Neural progenitor cell (in vitro differentiated cells): ENCODE data around the gene RYR1. TPM values are rescaled to one million over a fixed set of nuclear protein-coding genes. Genes with fewer than 3 reads are reported as not detected.
A peak's percentile ranks its signal among the peaks of the same experiment; 100 is the strongest.

Experiments
- DNase-seq: peaks from one replicate; pipeline ENCODE4 v3.0.0-alpha.2; 2016; ENCODE audit warnings: low spot score
- H2AFZ ChIP-seq: fragments of 200-600 bp; sonication (generic); replicated peaks from 2 replicates; pipeline ENCODE4 v1.6.1; 2016; ENCODE audit warnings: antibody characterized with exemption
- H3F3A ChIP-seq: fragments of 200-600 bp; sonication (generic); 2 replicates; pipeline ENCODE4 v1.6.1; 2016; ENCODE audit warnings: antibody characterized with exemption, low read depth
- H3K27ac ChIP-seq: fragments of 200-600 bp; sonication (generic); 2 replicates; pipeline ENCODE4 v1.5.1; 2016; ENCODE audit warnings: mild to moderate bottlenecking
- H3K27me3 ChIP-seq: fragments of 200-600 bp; sonication (generic); 2 replicates; pipeline ENCODE4 v1.6.1; 2016; ENCODE audit warnings: mild to moderate bottlenecking, moderate library complexity
- H3K36me3 ChIP-seq: fragments of 200-600 bp; sonication (generic); 2 replicates; pipeline ENCODE4 v1.5.1; 2016
- H3K4me1 ChIP-seq: fragments of 200-600 bp; sonication (generic); 2 replicates; pipeline ENCODE4 v1.6.1; 2016; ENCODE audit warnings: mixed run types
- H3K4me2 ChIP-seq: fragments of 200-600 bp; sonication (generic); 2 replicates; pipeline ENCODE4 v1.6.1; 2016
- H3K4me3 ChIP-seq: fragments of 200-600 bp; sonication (generic); 2 replicates; pipeline ENCODE4 v1.5.1; 2016
- H3K79me2 ChIP-seq: fragments of 200-600 bp; sonication (generic); 2 replicates; pipeline ENCODE4 v1.6.1; 2016; ENCODE audit warnings: low read depth
- H3K9ac ChIP-seq: fragments of 200-600 bp; sonication (generic); 2 replicates; pipeline ENCODE4 v1.6.1; 2016
- H3K9me3 ChIP-seq: fragments of 200-600 bp; sonication (generic); 2 replicates; pipeline ENCODE4 v1.5.1; 2016; ENCODE audit warnings: low read depth
- H4K20me1 ChIP-seq: fragments of 200-600 bp; sonication (generic); 2 replicates; pipeline ENCODE4 v1.6.1; 2016; ENCODE audit warnings: low read depth
- H3K27ac Mint-ChIP-seq: 3 replicates; pipeline ENCODE4 v1.8.0; 2021; ENCODE audit warnings: mixed read lengths
- H3K27me3 Mint-ChIP-seq: 2 replicates; pipeline ENCODE4 v1.8.0; 2022; ENCODE audit warnings: low read depth, mild to moderate bottlenecking, inconsistent platforms, moderate library complexity, mixed read lengths; ENCODE audit not compliant: insufficient read depth
- H3K36me3 Mint-ChIP-seq: 3 replicates; pipeline ENCODE4 v1.8.0; 2021; ENCODE audit warnings: mixed read lengths
- H3K4me1 Mint-ChIP-seq: 3 replicates; pipeline ENCODE4 v1.8.0; 2021; ENCODE audit warnings: mixed read lengths
- H3K4me3 Mint-ChIP-seq: 3 replicates; pipeline ENCODE4 v1.8.0; 2021; ENCODE audit warnings: mild to moderate bottlenecking, moderate library complexity, mixed read lengths
- H3K9me3 Mint-ChIP-seq: 3 replicates; pipeline ENCODE4 v1.8.0; 2020; ENCODE audit warnings: mixed read lengths
- CTCF ChIP-seq: fragments of 200-600 bp; sonication (generic); IDR thresholded peaks from 2 replicates; pipeline ENCODE4 v1.5.1; 2017; ENCODE audit warnings: antibody characterized with exemption, mild to moderate bottlenecking
- EZH2 ChIP-seq: fragments of 200-600 bp; sonication (generic); IDR thresholded peaks from 2 replicates; pipeline ENCODE4 v1.6.1; 2017; ENCODE audit warnings: antibody characterized with exemption, mild to moderate bottlenecking, moderate library complexity
- EZH2phosphoT487 ChIP-seq: fragments of 200-600 bp; sonication (generic); IDR thresholded peaks from 2 replicates; pipeline ENCODE4 v1.6.1; 2017; ENCODE audit warnings: antibody characterized with exemption
- total RNA-seq: library from RNA; depleted of rRNA; stranded (reverse); fragments of >200 nt; gene quantifications from 2 replicates; pipeline ENCODE4 v1.2.3, GENCODE V29; 2015; ENCODE audit warnings: low replicate concordance

The RYR1 gene
- total RNA-seq, 1 donor from 2014 or later, result 0.60 TPM

DNA sequence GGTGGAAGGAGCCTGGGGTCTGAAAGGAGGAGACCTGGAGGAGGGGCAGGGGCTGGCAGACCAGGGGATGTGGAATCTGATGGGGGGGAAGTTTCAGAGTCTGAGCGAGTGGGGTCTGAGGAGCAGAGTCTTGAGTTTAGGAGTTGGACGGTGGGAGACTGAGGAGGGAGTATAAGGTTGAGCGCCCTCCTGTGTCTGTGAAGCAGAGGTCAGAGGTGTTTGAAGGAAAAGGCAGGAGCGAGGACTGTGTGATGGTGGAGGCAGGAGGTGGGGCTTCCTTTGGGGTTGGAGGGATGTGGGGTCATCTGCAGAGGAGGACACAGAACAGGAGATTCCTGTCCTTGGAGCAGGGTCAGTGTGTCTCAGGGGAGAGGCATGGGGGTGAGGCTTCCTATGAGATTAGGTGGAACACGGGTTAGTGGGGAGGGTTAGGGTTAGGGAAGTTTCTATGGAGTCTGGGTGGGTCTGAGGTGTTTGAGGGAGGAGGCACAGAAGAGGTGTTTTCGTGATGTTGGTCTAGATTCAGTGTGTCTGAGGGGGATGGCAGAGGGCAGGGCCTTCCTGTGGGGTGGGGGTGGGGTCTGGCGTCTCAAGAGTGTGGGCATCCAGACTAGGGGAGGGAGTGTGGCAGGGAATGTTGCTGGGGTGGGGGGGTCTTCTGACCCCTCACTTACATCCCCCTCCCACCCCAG is 8.3 kb downstream of the RYR1 start:
- Mint-ChIP-seq H3K4me3 (peak overlapping the region; percentile 51), H3K27ac (peak overlapping the region; percentile 94), H3K4me1 (peaks cover 6% of the 10 kb centered on the region), H3K36me3 (no peaks in the 10 kb centered on the region), H3K9me3 (no peaks in the 10 kb centered on the region), H3K27me3 (peaks cover 2% of the 10 kb centered on the region)
- TF ChIP-seq EZH2phosphoT487, result no peak
- TF ChIP-seq EZH2, result no peak
- peak; percentile 61 for TF ChIP-seq CTCF
- no peaks in the 10 kb centered on the region for H3K9me3 ChIP-seq
- H3K4me1 ChIP-seq, result peaks cover 4% of the 10 kb centered on the region
- H3K27ac ChIP-seq, result no peak overlapping the region
- no peaks in the 10 kb centered on the region for H3K36me3 ChIP-seq
- peak; percentile 71 for DNase-seq
- no peak overlapping the region for H3K4me3 ChIP-seq
- no peaks in the 10 kb centered on the region for H3K27me3 ChIP-seq
- no peaks in the 10 kb centered on the region for H3K79me2 ChIP-seq
- peak overlapping the region; percentile 99 for H2AFZ ChIP-seq
- no peaks in the 10 kb centered on the region for H4K20me1 ChIP-seq
- H3K9ac ChIP-seq, result no peak overlapping the region
- no peaks in the 10 kb centered on the region for H3F3A ChIP-seq
- H3K4me2 ChIP-seq, result no peak overlapping the region

- Mint-ChIP-seq H3K4me1 (peaks cover 6% of the 10 kb centered on the region), H3K27me3 (peaks cover 2% of the 10 kb centered on the region), H3K36me3 (no peaks in the 10 kb centered on the region), H3K9me3 (no peaks in the 10 kb centered on the region), H3K27ac (no peak overlapping the region), H3K4me3 (no peak overlapping the region)
- Histone ChIP-seq H3K27me3 (no peaks in the 10 kb centered on the region), H3K27ac (no peak overlapping the region), H2AFZ (no peak overlapping the region), H3K4me3 (no peak overlapping the region), H3K4me1 (peaks cover 4% of the 10 kb centered on the region), H3K36me3 (no peaks in the 10 kb centered on the region), H3K4me2 (no peak overlapping the region), H3K79me2 (no peaks in the 10 kb centered on the region), H4K20me1 (no peaks in the 10 kb centered on the region), H3F3A (no peaks in the 10 kb centered on the region), H3K9me3 (no peaks in the 10 kb centered on the region), H3K9ac (no peak overlapping the region)
- TF ChIP-seq EZH2, result no peak
- TF ChIP-seq EZH2phosphoT487, result no peak
- TF ChIP-seq CTCF, result no peak
- no peak for DNase-seq
Observed at GRCh38 chr19:38442736-38443135, 9.2 kb downstream of the RYR1 start.

- peaks cover 6% of the 10 kb centered on the region for H3K4me1 Mint-ChIP-seq
- H3K27me3 ChIP-seq, result no peaks in the 10 kb centered on the region
- H3K9ac ChIP-seq, result no peak overlapping the region
- peaks cover 4% of the 10 kb centered on the region for H3K4me1 ChIP-seq
- H3K9me3 Mint-ChIP-seq, result no peaks in the 10 kb centered on the region
- peaks cover 2% of the 10 kb centered on the region for H3K27me3 Mint-ChIP-seq
- H4K20me1 ChIP-seq, result no peaks in the 10 kb centered on the region
- H3K36me3 ChIP-seq, result no peaks in the 10 kb centered on the region
- no peak for DNase-seq
- H3K27ac Mint-ChIP-seq, result no peak overlapping the region
- H3K4me2 ChIP-seq, result no peak overlapping the region
- TF ChIP-seq EZH2phosphoT487, result no peak
- H3K9me3 ChIP-seq, result no peaks in the 10 kb centered on the region
- no peak overlapping the region for H3K4me3 Mint-ChIP-seq
- no peak overlapping the region for H2AFZ ChIP-seq
- H3K4me3 ChIP-seq, result no peak overlapping the region
- no peaks in the 10 kb centered on the region for H3K79me2 ChIP-seq
- no peak overlapping the region for H3K27ac ChIP-seq
- no peaks in the 10 kb centered on the region for H3K36me3 Mint-ChIP-seq
- H3F3A ChIP-seq, result no peaks in the 10 kb centered on the region
Observed at GRCh38 chr19:38443458-38443999, 10.0 kb downstream of the RYR1 start.

GRCh38 chr19:38444026-38444425 is 10.5 kb downstream of the RYR1 start:
- Mint-ChIP-seq H3K4me1 (peaks cover 6% of the 10 kb centered on the region), H3K36me3 (no peaks in the 10 kb centered on the region), H3K27me3 (peaks cover 2% of the 10 kb centered on the region), H3K27ac (peak overlapping the region; percentile 15), H3K4me3 (no peak overlapping the region), H3K9me3 (no peaks in the 10 kb centered on the region)
- no peak overlapping the region for H2AFZ ChIP-seq
- H3K9ac ChIP-seq, result no peak overlapping the region
- H3K36me3 ChIP-seq, result no peaks in the 10 kb centered on the region
- TF ChIP-seq EZH2, result no peak
- no peaks in the 10 kb centered on the region for H3K9me3 ChIP-seq
- no peak for DNase-seq
- H4K20me1 ChIP-seq, result no peaks in the 10 kb centered on the region
- H3K4me1 ChIP-seq, result peaks cover 4% of the 10 kb centered on the region
- H3K27me3 ChIP-seq, result no peaks in the 10 kb centered on the region
- H3K4me2 ChIP-seq, result no peak overlapping the region
- no peak overlapping the region for H3K4me3 ChIP-seq
- no peaks in the 10 kb centered on the region for H3K79me2 ChIP-seq
- H3F3A ChIP-seq, result no peaks in the 10 kb centered on the region
- H3K27ac ChIP-seq, result no peak overlapping the region
